Measurements from ENCODE around the gene ELFN1.

ELFN1 gene

GRCh38 chr7:1727079-1727478 is 57.0 kb downstream of the ELFN1 start:
- DNase-seq (ENCODE audit: extremely low read depth, low read depth), result no peak

GRCh38 chr7:1727812-1728570 is 57.9 kb downstream of the ELFN1 start:
- H3K4me3 ChIP-seq (replicated peaks; ENCODE audit: low read depth, low read length), result no peak overlapping the region
- no peak for DNase-seq (ENCODE audit: extremely low read depth, low read depth)
- no peak for TF ChIP-seq CTCF (IDR thresholded peaks at IDR 0.05; ENCODE audit: low read depth, low read length, missing control alignments)

More at GRCh38 chr7:1727079-1727478, 57.0 kb downstream of the ELFN1 start:
- H3K4me3 ChIP-seq (replicated peaks; ENCODE audit: low read depth, low read length), result no peak overlapping the region
- TF ChIP-seq CTCF (IDR thresholded peaks at IDR 0.05; ENCODE audit: low read depth, low read length, missing control alignments), result no peak

GRCh38 chr7:1729183-1729582 is 59.1 kb downstream of the ELFN1 start:
- DNase-seq (ENCODE audit: extremely low read depth, low read depth), result no peak
- no peak for TF ChIP-seq CTCF (IDR thresholded peaks at IDR 0.05; ENCODE audit: low read depth, low read length, missing control alignments)
- no peak overlapping the region for H3K4me3 ChIP-seq (replicated peaks; ENCODE audit: low read depth, low read length)

- no peak for DNase-seq (ENCODE audit: extremely low read depth, low read depth)
- H3K4me3 ChIP-seq (replicated peaks; ENCODE audit: low read depth, low read length), result no peak overlapping the region
- TF ChIP-seq CTCF (IDR thresholded peaks at IDR 0.05; ENCODE audit: low read depth, low read length, missing control alignments), result no peak
These were observed 59.7 kb downstream of the ELFN1 start for GRCh38 chr7:1729773-1730172.

- TF ChIP-seq CTCF (IDR thresholded peaks at IDR 0.05; ENCODE audit: low read depth, low read length, missing control alignments), result no peak
- no peak overlapping the region for H3K4me3 ChIP-seq (replicated peaks; ENCODE audit: low read depth, low read length)
- no peak for DNase-seq (ENCODE audit: extremely low read depth, low read depth)
These were observed 62.0 kb downstream of the ELFN1 start for GRCh38 chr7:1732072-1732471.

GRCh38 chr7:1732645-1733044 is 62.6 kb downstream of the ELFN1 start:
- H3K4me3 ChIP-seq (replicated peaks; ENCODE audit: low read depth, low read length), result no peak overlapping the region
- no peak for DNase-seq (ENCODE audit: extremely low read depth, low read depth)
- TF ChIP-seq CTCF (IDR thresholded peaks at IDR 0.05; ENCODE audit: low read depth, low read length, missing control alignments), result no peak
